ENCODE results near the gene RIF1. TPM values are rescaled to one million over a fixed set of nuclear protein-coding genes. Genes with fewer than 3 reads are reported as not detected.

RIF1 gene
- total RNA-seq, 2 donors from 2014 or later: 27.8 to 34.2 TPM

- no peaks in the 10 kb centered on the region for H3K9me3 ChIP-seq
- H3K4me3 ChIP-seq: no peak overlapping the region
- no peak overlapping the region for H3K9ac ChIP-seq (ENCODE audit: low read depth in 2 of 2, low read length in 2 of 2)
- no peak for DNase-seq
- no peaks in the 10 kb centered on the region for H3K27me3 ChIP-seq
- no peaks in the 10 kb centered on the region for H3K36me3 ChIP-seq
- H3K4me1 ChIP-seq: no peaks in the 10 kb centered on the region
- TF ChIP-seq CTCF (IDR thresholded peaks at IDR 0.05): no peak
- no peak overlapping the region for H3K27ac ChIP-seq
- intact Hi-C loops (cut with DNase I): no loop called here
Observed at GRCh38 chr2:151525821-151526373, 116.2 kb downstream of the RIF1 start.

- DNase-seq: no peak
- Histone ChIP-seq H3K27ac (no peak overlapping the region), H3K4me1 (no peaks in the 10 kb centered on the region), H3K27me3 (no peaks in the 10 kb centered on the region), H3K9ac (ENCODE audit: low read depth in 2 of 2, low read length in 2 of 2) (no peak overlapping the region), H3K9me3 (no peaks in the 10 kb centered on the region), H3K36me3 (no peaks in the 10 kb centered on the region), H3K4me3 (no peak overlapping the region)
- intact Hi-C loops (cut with DNase I): no loop called here
- TF ChIP-seq CTCF (IDR thresholded peaks at IDR 0.05): no peak
Observed at GRCh38 chr2:151526572-151527090, 116.9 kb downstream of the RIF1 start.

Small RNAs within 50 kb of the gene (microRNA-seq; reads per million reads assigned to microRNA genes)
- gene MIR4773-1 (not detected), gene MIR4773-2 (not detected)

Other genes starting within 250 kb of the RIF1 start
- 1 to 10 TPM; 2.4 to 3.8 TPM for gene RBM43, start 148.0 kb upstream of the RIF1 start, total RNA-seq
- gene NMI, start 120.2 kb upstream of the RIF1 start, total RNA-seq: 10 to 100 TPM; 18.4 to 21.1 TPM
- 1 to 10 TPM in 1 of 2 donors, under 1 TPM in 1; 0.57 to 2.4 TPM for gene TNFAIP6, start 52.3 kb upstream of the RIF1 start, total RNA-seq

All from colonic mucosa (tissue), 4 donors.